Endothelial cell of umbilical vein (primary cell): Measurements from ENCODE around the gene SMIM17.

Experiments
- CTCF ChIP-seq, 2 donors: IDR thresholded peaks; 1 replicate in 1 of 2; 2 replicates in 1 of 2; pipeline ENCODE4 v1.5.1; 2011; ENCODE audit warnings: low read length in 2 of 2, mild to moderate bottlenecking in 2 of 2, moderate library complexity in 2 of 2, control low read depth in 1 of 2, inconsistent platforms in 1 of 2, low read depth in 1 of 2; ENCODE audit not compliant: insufficient read depth in 1 of 2; ENCODE audit errors: extremely low read depth in 1 of 2
- EZH2 ChIP-seq: IDR thresholded peaks from 2 replicates; pipeline ENCODE4 v1.6.1; 2012; ENCODE audit warnings: borderline replicate concordance, low read depth, mild to moderate bottlenecking, moderate library complexity, low read length, inconsistent platforms; ENCODE audit not compliant: severe bottlenecking
- FOS ChIP-seq: IDR thresholded peaks from 2 replicates; pipeline ENCODE4 v1.6.1; 2011; ENCODE audit warnings: mild to moderate bottlenecking, low read length, moderate library complexity, borderline replicate concordance; ENCODE audit not compliant: insufficient read depth
- GATA2 ChIP-seq: IDR thresholded peaks from 2 replicates; pipeline ENCODE4 v1.7.0; 2011; ENCODE audit warnings: low read depth, mild to moderate bottlenecking, moderate library complexity, mixed read lengths, low read length; ENCODE audit not compliant: insufficient read length, insufficient read depth
- JUN ChIP-seq: IDR thresholded peaks from 2 replicates; pipeline ENCODE4 v1.6.1; 2011; ENCODE audit warnings: borderline replicate concordance, low read depth; ENCODE audit not compliant: insufficient read length, insufficient read depth
- MAX ChIP-seq: IDR thresholded peaks from 2 replicates; pipeline ENCODE4 v1.6.1; 2011; ENCODE audit not compliant: insufficient read depth, insufficient read length
- POLR2A ChIP-seq: IDR thresholded peaks from 2 replicates; pipeline ENCODE4 v1.6.1; 2012; ENCODE audit warnings: low read depth, mild to moderate bottlenecking, control low read depth, low read length
- POLR2AphosphoS5 ChIP-seq: IDR thresholded peaks from 2 replicates; pipeline ENCODE4 v1.6.1; 2012; ENCODE audit warnings: low read depth, mild to moderate bottlenecking, control low read depth, low read length, moderate library complexity; ENCODE audit not compliant: insufficient read depth

- TF ChIP-seq MAX = no peak
- no peak for TF ChIP-seq FOS
- no peak for TF ChIP-seq CTCF (IDR thresholded peaks at IDR 0.05; ENCODE audit: extremely low read depth in 1 of 2, insufficient read depth in 1 of 2, low read depth in 1 of 2, low read length in 2 of 2)
- TF ChIP-seq POLR2A = no peak
- TF ChIP-seq GATA2 = no peak
- TF ChIP-seq EZH2 = no peak
- TF ChIP-seq POLR2AphosphoS5 = no peak
- TF ChIP-seq JUN = no peak
These were observed 17.6 kb downstream of the SMIM17 start for GRCh38 chr19:56660381-56661107.
